HEK293 (cell line): ENCODE results near the gene TTC23.

Experiments
- CTCF ChIA-PET: fragments of 350-600 bp; formaldehyde crosslinking; extraction: SDS; loops from one replicate; lab custom pipeline; 2021; ENCODE audit warnings: antibody characterized with exemption; lab: Yijun Ruan, JAX
- POLR2A ChIA-PET: fragments of 300-600 bp; formaldehyde crosslinking; extraction: SDS; loops from one replicate; lab custom pipeline; 2020; ENCODE audit warnings: antibody characterized with exemption, inconsistent platforms; lab: Yijun Ruan, JAX
- H3K27ac ChIP-seq: fragments of 200-500 bp; sonication (Bioruptor generic); 2 replicates; pipeline ENCODE4 v1.5.1; 2014; ENCODE audit warnings: low read depth, low read length, control low read depth, inconsistent platforms; ENCODE audit errors: extremely low read depth
- H3K36me3 ChIP-seq, 2 experiments: fragments of 200-500 bp in 1 of 2; sonication (Bioruptor generic) in 1 of 2; 1 replicate in 1 of 2; 2 replicates in 1 of 2; pipeline ENCODE4 v1.5.1; 2014 to 2017; ENCODE audit warnings: inconsistent platforms in 2 of 2, low read length in 2 of 2; ENCODE audit not compliant: control insufficient read depth in 2 of 2, insufficient read depth in 1 of 2
- H3K4me1 ChIP-seq: fragments of 200-500 bp; sonication (Bioruptor generic); 2 replicates; pipeline ENCODE4 v1.5.1; 2014; ENCODE audit warnings: mild to moderate bottlenecking, low read length, inconsistent platforms; ENCODE audit not compliant: control insufficient read depth, insufficient read depth
- H3K4me3 ChIP-seq: 2 replicates; pipeline ENCODE4 v1.5.1; 2011; ENCODE audit warnings: low read depth, mild to moderate bottlenecking, control low read depth, low read length, moderate library complexity
- H3K9me3 ChIP-seq: fragments of 200-500 bp; sonication (Bioruptor generic); 2 replicates; pipeline ENCODE4 v1.5.1; 2014; ENCODE audit warnings: low read depth, low read length, inconsistent platforms; ENCODE audit not compliant: control insufficient read depth, insufficient read depth
- KLF9 ChIP-seq: fragments of 450-650 bp; formaldehyde crosslinking; IDR thresholded peaks from 2 replicates; pipeline ENCODE4 v1.5.1; 2016; ENCODE audit warnings: missing biosample characterization, missing genetic modification characterization, low read depth
- MYNN ChIP-seq: fragments of 450-650 bp; formaldehyde crosslinking; IDR thresholded peaks from 2 replicates; pipeline ENCODE4 v1.5.1; 2016; ENCODE audit warnings: missing biosample characterization, missing genetic modification characterization, borderline replicate concordance
- OSR2 ChIP-seq: fragments of 450-650 bp; formaldehyde crosslinking; IDR thresholded peaks from 2 replicates; pipeline ENCODE4 v1.5.1; 2016; ENCODE audit warnings: missing biosample characterization, missing genetic modification characterization
- SALL2 ChIP-seq: fragments of 450-650 bp; formaldehyde crosslinking; IDR thresholded peaks from 2 replicates; pipeline ENCODE4 v1.5.0; 2017; ENCODE audit warnings: missing biosample characterization, mild to moderate bottlenecking, missing genetic modification characterization, borderline replicate concordance
- ZIC2 ChIP-seq: fragments of 450-650 bp; formaldehyde crosslinking; IDR thresholded peaks from 2 replicates; pipeline ENCODE4 v1.5.1; 2016; ENCODE audit warnings: missing biosample characterization, missing genetic modification characterization
- ZNF140 ChIP-seq: fragments of 450-650 bp; formaldehyde crosslinking; IDR thresholded peaks from 2 replicates; pipeline ENCODE4 v1.5.1; 2016; ENCODE audit warnings: missing biosample characterization, missing genetic modification characterization
- ZNF248 ChIP-seq: fragments of 450-650 bp; formaldehyde crosslinking; IDR thresholded peaks from 2 replicates; pipeline ENCODE4 v1.5.1; 2017; ENCODE audit warnings: missing biosample characterization, missing genetic modification characterization
- ZNF37A ChIP-seq: fragments of 450-650 bp; IDR thresholded peaks from 2 replicates; pipeline ENCODE4 v1.5.1; 2018; ENCODE audit warnings: missing biosample characterization, missing genetic modification characterization
- ZNF426 ChIP-seq: fragments of 450-650 bp; formaldehyde crosslinking; IDR thresholded peaks from 2 replicates; pipeline ENCODE4 v1.5.1; 2017; ENCODE audit warnings: missing biosample characterization, missing genetic modification characterization, mild to moderate bottlenecking, inconsistent platforms, moderate library complexity
- ZNF48 ChIP-seq: fragments of 450-650 bp; formaldehyde crosslinking; IDR thresholded peaks from 2 replicates; pipeline ENCODE4 v1.5.1; 2016; ENCODE audit warnings: missing biosample characterization, missing genetic modification characterization
- ZNF610 ChIP-seq: fragments of 450-650 bp; formaldehyde crosslinking; IDR thresholded peaks from 2 replicates; pipeline ENCODE4 v1.5.1; 2016; ENCODE audit warnings: missing biosample characterization, missing genetic modification characterization, borderline replicate concordance
- ZNF624 ChIP-seq: fragments of 450-650 bp; formaldehyde crosslinking; IDR thresholded peaks from 2 replicates; pipeline ENCODE4 v1.5.1; 2017; ENCODE audit warnings: missing biosample characterization, missing genetic modification characterization
- ZNF629 ChIP-seq: fragments of 450-650 bp; formaldehyde crosslinking; IDR thresholded peaks from 2 replicates; pipeline ENCODE4 v1.5.1; 2017; ENCODE audit warnings: missing biosample characterization, missing genetic modification characterization
- ZNF677 ChIP-seq: fragments of 450-650 bp; IDR thresholded peaks from 2 replicates; pipeline ENCODE4 v1.5.0; 2018; ENCODE audit warnings: missing biosample characterization, mild to moderate bottlenecking, missing genetic modification characterization, moderate library complexity
- ZNF701 ChIP-seq: fragments of 450-650 bp; formaldehyde crosslinking; IDR thresholded peaks from 2 replicates; pipeline ENCODE4 v1.5.1; 2016; ENCODE audit warnings: missing biosample characterization, missing genetic modification characterization
- ZNF785 ChIP-seq: fragments of 450-650 bp; formaldehyde crosslinking; IDR thresholded peaks from 2 replicates; pipeline ENCODE4 v1.5.1; 2016; ENCODE audit warnings: missing biosample characterization, missing genetic modification characterization
- TF ChIP-seq, protein P1 (sequence below): fragments of 450-650 bp; formaldehyde crosslinking; IDR thresholded peaks from 2 replicates; pipeline ENCODE4 v1.5.1; 2017; ENCODE audit warnings: missing biosample characterization, missing genetic modification characterization
- TF ChIP-seq, protein P2 (sequence below): fragments of 450-650 bp; formaldehyde crosslinking; IDR thresholded peaks from 2 replicates; pipeline ENCODE4 v1.5.1; 2016; ENCODE audit warnings: missing biosample characterization, missing genetic modification characterization
- TF ChIP-seq, protein P3 (sequence below): fragments of 450-650 bp; formaldehyde crosslinking; IDR thresholded peaks from 2 replicates; pipeline ENCODE4 v1.5.1; 2016; ENCODE audit warnings: missing biosample characterization, missing genetic modification characterization, low read depth

The TTC23 gene

DNA sequence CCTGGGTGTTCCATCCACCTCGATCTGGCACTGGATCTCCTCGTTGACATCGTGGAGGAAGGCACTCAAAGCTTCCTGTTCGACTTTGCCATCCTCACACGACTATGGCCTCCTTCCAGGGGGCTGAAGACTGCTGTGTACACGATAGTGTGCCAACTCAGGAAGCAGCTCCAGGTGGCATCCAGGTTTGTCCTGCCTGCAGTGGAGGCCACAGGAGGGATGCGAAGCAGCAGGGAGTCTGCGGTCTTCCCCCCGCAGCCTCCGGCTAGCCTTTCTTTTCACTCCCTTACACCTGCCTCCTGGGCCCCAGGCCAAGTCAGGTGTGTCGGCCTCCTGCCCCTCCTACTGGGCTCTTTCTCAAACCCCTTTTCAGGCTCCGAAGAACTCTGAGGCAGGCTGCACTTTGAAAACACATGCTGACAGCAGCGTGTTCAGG is 112.3 kb downstream of the TTC23 start:
- CTCF ChIA-PET: no interaction called here
- H3K27ac ChIP-seq: no peak overlapping the region
- TF ChIP-seq ZIC2 (peak; percentile 85), KLF9 (no peak)
- TF ChIP-seq, all 188 proteins: peak for 1
- POLR2A ChIA-PET: no interaction called here
- peaks cover 4 to 39% of the 10 kb centered on the region in 2 experiments; a peak in 1 of 3 replicates for H3K36me3 ChIP-seq
- no peaks in the 10 kb centered on the region for H3K9me3 ChIP-seq
- H3K4me1 ChIP-seq: peaks cover 10% of the 10 kb centered on the region
- H3K4me3 ChIP-seq: no peak overlapping the region

DNA sequence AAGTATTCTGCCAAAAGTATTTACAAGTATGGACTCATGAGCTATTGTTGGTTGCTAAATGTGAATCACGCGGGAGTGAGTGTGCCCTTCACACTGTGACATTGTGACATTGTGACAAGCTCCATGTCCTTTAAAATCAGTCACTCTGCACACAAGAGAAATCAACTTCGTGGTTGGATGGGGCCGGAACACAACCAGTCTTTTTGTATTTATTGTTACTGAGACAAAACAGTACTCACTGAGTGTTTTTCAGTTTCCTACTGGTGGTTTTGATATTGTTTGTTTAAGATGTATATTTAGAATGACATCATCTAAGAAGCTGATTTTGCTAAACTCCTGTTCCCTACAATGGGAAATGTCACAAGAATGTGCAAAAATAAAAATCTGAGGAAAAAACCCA is 114.2 kb downstream of the TTC23 start:
- peaks cover 10% of the 10 kb centered on the region for H3K4me1 ChIP-seq
- TF ChIP-seq ZNF426 (tag by site-specific recombination): no peak
- TF ChIP-seq ZNF48 (tag by site-specific recombination): no peak
- TF ChIP-seq OSR2 (tag by site-specific recombination): peak; percentile 30; the same call in 1 of the 2 replicates
- TF ChIP-seq, protein P1, sequence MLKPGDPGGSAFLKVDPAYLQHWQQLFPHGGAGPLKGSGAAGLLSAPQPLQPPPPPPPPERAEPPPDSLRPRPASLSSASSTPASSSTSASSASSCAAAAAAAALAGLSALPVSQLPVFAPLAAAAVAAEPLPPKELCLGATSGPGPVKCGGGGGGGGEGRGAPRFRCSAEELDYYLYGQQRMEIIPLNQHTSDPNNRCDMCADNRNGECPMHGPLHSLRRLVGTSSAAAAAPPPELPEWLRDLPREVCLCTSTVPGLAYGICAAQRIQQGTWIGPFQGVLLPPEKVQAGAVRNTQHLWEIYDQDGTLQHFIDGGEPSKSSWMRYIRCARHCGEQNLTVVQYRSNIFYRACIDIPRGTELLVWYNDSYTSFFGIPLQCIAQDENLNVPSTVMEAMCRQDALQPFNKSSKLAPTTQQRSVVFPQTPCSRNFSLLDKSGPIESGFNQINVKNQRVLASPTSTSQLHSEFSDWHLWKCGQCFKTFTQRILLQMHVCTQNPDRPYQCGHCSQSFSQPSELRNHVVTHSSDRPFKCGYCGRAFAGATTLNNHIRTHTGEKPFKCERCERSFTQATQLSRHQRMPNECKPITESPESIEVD (tag by site-specific recombination): peak; percentile 68
- peak; percentile 33; the same call in 1 of the 2 replicates for TF ChIP-seq ZNF629 (tag by site-specific recombination)
- TF ChIP-seq ZNF624 (tag by site-specific recombination): no peak
- TF ChIP-seq, protein P2, sequence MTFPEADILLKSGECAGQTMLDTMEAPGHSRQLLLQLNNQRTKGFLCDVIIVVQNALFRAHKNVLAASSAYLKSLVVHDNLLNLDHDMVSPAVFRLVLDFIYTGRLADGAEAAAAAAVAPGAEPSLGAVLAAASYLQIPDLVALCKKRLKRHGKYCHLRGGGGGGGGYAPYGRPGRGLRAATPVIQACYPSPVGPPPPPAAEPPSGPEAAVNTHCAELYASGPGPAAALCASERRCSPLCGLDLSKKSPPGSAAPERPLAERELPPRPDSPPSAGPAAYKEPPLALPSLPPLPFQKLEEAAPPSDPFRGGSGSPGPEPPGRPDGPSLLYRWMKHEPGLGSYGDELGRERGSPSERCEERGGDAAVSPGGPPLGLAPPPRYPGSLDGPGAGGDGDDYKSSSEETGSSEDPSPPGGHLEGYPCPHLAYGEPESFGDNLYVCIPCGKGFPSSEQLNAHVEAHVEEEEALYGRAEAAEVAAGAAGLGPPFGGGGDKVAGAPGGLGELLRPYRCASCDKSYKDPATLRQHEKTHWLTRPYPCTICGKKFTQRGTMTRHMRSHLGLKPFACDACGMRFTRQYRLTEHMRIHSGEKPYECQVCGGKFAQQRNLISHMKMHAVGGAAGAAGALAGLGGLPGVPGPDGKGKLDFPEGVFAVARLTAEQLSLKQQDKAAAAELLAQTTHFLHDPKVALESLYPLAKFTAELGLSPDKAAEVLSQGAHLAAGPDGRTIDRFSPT (tag by site-specific recombination): no peak
- no peak for TF ChIP-seq ZNF701 (tag by site-specific recombination)
- TF ChIP-seq ZNF785 (tag by site-specific recombination): no peak
- no peak for TF ChIP-seq SALL2 (tag by site-specific recombination)
- no peak for TF ChIP-seq ZNF37A (tag by site-specific recombination)
- no peak for TF ChIP-seq ZNF677 (tag by site-specific recombination)
- no peak for TF ChIP-seq ZNF248 (tag by site-specific recombination)
- TF ChIP-seq MYNN (tag by site-specific recombination): no peak
- TF ChIP-seq, protein P3, sequence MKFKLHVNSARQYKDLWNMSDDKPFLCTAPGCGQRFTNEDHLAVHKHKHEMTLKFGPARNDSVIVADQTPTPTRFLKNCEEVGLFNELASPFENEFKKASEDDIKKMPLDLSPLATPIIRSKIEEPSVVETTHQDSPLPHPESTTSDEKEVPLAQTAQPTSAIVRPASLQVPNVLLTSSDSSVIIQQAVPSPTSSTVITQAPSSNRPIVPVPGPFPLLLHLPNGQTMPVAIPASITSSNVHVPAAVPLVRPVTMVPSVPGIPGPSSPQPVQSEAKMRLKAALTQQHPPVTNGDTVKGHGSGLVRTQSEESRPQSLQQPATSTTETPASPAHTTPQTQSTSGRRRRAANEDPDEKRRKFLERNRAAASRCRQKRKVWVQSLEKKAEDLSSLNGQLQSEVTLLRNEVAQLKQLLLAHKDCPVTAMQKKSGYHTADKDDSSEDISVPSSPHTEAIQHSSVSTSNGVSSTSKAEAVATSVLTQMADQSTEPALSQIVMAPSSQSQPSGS: peak; percentile 87
- no peak for TF ChIP-seq ZNF140 (tag by site-specific recombination)
- TF ChIP-seq ZNF610 (tag by site-specific recombination): no peak
- H3K4me3 ChIP-seq: no peak overlapping the region
- no peaks in the 10 kb centered on the region for H3K9me3 ChIP-seq
- H3K27ac ChIP-seq: no peak overlapping the region
- CTCF ChIA-PET: interaction anchor here (0.7 to 1.6 kb wide), 8 partner anchors 9 to 569 kb away, joined by 3 read pairs; no protein-coding TSS in a partner anchor
- H3K36me3 ChIP-seq: peaks cover 4 to 59% of the 10 kb centered on the region in 2 experiments; a peak in 1 of 3 replicates
- POLR2A ChIA-PET: interaction anchor here (1.3 kb wide), 1 partner anchor 30 kb away, joined by 3 read pairs; the partner anchor contains the start of gene SYNM
